ENCODE measurements around the gene SOCS1.

- TF ChIP-seq, protein P1, sequence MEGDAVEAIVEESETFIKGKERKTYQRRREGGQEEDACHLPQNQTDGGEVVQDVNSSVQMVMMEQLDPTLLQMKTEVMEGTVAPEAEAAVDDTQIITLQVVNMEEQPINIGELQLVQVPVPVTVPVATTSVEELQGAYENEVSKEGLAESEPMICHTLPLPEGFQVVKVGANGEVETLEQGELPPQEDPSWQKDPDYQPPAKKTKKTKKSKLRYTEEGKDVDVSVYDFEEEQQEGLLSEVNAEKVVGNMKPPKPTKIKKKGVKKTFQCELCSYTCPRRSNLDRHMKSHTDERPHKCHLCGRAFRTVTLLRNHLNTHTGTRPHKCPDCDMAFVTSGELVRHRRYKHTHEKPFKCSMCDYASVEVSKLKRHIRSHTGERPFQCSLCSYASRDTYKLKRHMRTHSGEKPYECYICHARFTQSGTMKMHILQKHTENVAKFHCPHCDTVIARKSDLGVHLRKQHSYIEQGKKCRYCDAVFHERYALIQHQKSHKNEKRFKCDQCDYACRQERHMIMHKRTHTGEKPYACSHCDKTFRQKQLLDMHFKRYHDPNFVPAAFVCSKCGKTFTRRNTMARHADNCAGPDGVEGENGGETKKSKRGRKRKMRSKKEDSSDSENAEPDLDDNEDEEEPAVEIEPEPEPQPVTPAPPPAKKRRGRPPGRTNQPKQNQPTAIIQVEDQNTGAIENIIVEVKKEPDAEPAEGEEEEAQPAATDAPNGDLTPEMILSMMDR (conservative IDR thresholded peaks at IDR 0.05; ENCODE audit: low read length): no peak
- no peak for TF ChIP-seq EZH2phosphoT487 (IDR thresholded peaks at IDR 0.05; ENCODE audit: borderline replicate concordance, low read depth, low read length)
Measured at GRCh38 chr16:11273721-11274324, 17.8 kb upstream of the SOCS1 start.

Measured in OCI-LY7 (cell line).